Fibroblast of skin of abdomen (primary cell): ENCODE results near the gene SMTNL2.
"Not testable (repeated sequence)": the region's sequence is repeated elsewhere in the genome, so short reads cannot be mapped to it uniquely, and the experiment has no call there.

Experiments
- DNase-seq: peaks from one replicate; pipeline ENCODE4 v3.0.0-alpha.2; 2013

The SMTNL2 gene

DNA sequence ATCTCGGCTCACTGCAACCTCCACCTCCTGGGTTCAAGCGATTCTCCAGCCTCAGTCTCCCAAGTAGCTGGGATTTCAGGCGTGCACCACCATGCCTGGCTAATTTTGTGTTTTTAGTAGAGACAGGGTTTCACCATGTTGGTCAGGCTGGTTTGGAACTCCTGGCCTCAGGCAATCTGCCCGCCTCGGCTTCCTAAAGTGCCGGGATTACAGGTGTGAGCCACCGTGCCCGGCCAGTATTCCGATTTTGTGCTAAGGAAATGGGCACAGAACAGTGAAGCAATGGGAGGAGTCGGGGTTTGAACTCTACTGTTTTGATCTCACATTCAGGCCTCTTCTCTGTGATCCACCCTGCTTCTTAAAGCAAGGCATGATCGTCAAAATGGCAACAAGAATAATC is 20.4 kb downstream of the SMTNL2 start:
- not testable (repeated sequence) for DNase-seq

DNA sequence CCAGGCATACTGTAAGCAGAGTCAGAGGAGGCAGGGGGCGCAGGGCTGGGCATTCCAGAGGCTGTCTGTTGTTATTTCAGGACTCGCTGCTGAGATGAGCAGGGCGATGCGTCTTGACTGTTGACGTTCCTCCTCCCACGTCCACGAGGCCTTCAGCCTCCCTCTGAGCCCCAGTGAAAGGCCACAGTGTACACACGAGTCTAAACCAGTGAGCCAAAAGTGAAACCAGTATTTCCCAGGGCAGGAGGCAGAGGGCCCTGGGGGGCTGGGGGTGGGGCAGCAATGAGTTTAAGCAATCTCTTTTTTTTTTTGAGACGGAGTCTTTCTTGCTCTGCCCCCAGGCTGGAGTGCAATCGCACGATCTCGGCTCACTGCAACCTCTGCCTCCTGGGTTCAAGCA is 21.5 kb downstream of the SMTNL2 start:
- no peak for DNase-seq

DNA sequence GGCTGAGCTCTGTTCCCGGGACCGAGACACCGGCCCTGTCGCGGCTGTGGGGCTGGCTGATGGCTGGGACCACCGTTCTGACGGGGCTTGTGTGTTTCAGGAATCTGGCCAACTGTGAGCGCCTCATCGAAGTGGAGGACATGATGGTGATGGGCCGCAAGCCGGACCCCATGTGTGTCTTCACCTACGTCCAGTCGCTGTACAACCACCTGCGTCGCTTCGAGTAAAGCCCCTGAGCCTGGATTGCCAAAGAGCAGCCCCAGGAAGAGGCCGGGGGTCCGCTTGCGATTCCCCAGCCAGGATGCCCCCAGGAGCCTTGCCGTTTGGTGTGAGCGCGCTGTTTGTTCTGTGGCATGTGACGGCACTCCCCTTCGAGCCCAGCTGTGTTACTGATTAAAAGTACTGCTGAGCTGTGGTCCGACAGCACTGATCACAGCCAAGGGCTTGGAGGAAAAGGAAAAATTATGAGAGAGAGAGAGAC is 23.0 kb downstream of the SMTNL2 start:
- DNase-seq = no peak

DNA sequence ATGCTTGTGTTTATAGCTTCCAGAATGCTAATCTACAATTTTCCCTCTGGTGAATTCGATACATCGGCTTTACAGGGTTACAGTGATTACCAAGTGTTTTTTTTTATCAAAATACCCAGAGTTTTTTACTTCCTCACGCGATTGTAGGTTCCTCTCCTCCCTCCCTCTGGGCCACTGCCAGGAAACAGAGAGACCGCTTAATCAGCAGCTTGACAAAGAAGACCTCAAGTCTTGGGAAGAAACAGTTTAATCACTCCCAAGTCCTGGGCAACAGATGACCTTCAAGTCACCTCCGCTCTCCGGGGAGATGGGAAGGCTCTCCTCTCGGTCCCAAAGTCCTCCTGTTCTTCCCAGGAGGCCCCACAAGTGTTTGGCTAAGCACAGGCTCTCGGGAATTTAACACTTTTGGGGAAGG is 23.5 kb downstream of the SMTNL2 start:
- DNase-seq = peak; percentile 62

DNA sequence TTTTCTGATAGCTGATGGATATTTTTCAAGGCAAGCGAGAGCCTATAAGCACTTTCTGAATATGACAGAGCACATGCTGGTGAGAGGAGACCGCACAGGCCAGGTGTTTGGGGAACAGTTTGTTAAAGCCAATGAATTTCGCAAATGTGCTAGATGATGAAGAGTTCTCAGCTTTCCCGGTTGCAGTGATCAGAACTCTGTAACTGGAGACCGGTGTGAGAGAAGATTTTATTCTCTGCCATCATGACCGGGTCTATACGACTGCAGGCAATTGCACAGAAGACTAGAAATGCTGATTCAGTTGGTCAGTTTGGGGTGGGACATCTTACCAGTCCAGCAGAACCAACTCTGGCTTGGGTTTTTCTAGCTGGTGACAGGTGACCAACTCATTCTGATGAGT is 25.4 kb downstream of the SMTNL2 start:
- DNase-seq = no peak

DNA sequence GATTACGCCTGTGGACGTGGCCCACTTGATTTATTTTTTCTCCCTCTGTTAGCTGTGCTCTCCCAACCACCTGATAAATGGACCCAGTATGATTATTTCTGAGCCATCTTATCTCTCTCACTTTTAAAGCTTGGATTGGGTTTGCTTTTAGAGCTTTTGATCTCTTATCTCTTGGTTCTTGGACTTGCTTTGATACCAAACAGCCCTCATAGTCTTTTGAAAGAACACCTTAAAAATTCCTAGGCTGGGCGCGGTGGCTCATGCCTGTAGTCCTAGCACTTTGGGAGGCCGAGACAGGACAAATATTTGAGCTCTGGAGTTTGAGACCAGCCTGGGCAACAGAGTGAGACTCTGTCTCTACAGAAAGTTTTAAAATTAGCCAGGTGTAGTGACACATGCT is 25.8 kb downstream of the SMTNL2 start:
- no peak for DNase-seq

DNA sequence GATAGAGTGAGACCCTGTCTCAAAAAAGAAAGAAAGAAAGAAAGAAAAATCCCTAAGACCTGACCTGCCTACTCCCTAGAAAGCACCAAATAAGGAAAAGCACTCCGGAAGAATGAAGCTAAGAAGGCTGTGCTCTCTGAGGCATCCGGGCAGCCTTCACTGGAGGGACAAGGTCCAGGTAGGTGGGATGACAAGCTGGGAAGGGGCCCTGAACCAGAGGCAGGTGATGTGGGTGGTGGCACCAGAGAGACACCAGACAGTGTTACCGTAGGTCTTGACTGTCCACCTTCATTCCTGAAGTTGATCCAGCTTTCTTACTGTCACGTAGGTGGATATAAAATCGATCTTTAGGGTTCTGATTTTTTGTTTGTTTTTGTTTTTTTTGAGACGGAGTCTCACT is 26.3 kb downstream of the SMTNL2 start:
- DNase-seq = no peak

DNA sequence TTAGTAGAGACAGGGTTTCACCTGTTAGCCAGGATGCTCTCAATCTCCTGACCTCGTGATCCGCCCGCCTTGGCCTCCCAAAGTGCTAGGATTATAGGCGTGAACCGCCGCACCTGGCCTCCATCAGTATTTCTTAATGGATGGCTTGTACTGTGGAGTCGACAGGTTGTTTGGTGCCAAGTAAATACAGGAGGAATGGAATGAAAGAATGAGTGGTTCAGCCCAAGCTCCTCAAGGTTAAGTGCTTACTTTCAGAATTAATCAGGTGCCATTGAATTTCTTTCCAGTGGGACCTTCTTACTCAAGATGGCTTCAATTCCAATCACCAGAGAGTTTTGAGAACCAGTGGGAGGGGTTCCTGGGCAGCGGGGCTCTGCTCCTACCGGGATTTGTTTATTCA is 32.1 kb downstream of the SMTNL2 start:
- DNase-seq = no peak

DNA sequence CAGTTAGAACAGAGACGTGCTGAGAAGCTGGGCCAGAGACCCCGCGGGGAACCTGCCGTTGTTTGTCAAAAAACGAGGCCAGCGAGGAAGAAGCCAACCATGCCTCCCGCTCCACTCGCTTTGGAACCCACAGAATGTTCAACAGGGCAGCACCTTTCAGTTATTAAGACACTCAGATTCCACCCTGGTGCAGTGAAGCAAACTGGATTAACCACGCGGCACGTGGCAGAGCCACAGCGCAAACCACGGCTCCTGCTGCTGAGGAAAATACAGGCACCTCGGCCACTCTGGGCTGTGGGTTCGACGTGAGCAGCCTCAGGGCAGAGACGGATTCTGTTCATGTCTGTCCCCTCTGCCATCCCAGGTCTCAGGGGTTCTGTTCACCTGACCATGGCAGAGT is 32.8 kb downstream of the SMTNL2 start:
- no peak for DNase-seq

DNA sequence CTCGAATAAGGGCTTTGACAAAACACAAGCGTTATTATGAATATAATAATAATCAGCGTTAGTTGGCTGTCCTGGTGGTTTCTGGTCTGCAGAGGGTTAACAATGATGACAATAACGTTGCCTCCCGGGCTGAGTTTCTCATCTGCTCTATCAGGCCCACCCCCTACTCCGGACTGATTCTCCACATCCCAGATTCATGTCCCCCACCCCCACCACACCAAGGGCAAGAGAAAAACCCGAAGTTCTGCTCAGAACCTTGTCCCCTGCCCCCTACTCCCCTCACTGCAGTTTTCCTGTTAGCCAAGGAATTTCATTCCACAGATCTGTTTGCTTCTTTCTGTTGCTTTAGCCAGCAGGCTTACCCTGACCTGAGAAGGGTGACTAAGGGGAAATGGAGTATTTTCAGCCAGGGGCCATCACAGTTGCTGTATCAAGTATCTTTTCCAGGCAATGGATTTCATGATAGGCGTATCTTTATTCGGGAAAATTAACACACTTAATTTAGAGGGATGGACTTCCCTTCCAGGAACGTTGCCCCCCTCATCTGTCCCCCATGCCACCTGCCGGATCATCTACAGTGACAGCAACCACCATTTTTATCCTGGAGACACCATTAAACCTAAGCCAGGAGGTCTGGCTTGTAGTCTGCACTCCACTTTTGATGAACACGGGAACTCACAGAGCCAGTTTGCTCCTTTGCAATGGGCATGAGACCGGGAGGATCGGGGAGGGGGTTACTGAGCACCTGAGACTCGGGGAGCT is 33.4 kb downstream of the SMTNL2 start:
- DNase-seq = no peak

DNA sequence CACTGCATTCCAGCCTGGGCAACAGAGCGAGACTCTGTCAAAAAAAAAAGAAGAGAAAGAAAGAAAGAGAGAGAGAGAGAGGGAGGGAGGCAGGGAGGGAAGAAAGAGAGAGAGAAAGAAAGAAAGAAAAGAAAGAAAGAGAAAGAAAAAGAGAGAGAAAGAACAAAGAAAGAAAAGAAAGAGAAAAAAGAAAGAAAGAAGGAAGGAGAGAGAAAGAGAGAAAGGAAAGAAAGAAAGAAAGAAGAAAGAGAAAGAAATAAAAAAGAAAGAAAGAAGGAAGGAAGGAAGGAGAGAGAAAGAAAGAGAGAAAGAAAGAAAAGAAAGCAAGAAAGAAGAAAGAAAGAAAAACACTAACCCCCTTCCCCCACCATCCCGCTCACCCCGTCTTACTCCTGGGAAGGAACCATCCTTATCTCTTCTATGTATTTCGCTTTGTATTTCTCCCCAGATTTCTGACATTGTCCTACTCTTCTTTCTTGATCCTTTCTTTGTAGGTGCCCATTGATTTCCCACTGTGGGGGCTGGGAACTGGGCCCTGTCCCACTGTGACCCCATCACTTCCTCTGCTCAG is 36.3 kb downstream of the SMTNL2 start:
- DNase-seq = no peak

DNA sequence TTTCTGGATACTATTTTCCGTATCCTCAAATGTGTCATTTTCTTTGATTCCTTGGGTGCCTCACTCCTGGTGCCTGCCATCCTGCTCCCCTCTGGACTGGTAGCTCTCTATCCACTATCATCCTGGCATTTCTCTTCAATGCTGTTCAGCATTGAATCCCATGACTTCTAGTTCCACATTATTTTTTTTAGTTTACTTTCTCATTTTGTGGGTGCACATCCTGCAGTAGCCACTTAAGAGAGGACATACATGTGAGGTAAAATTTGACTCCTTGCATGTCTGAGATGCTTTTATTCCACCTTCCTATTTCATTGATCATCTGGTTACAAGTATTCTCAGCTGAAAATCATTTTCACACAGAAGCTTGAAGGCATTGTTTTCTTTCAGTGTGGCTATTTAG is 38.0 kb downstream of the SMTNL2 start:
- DNase-seq = no peak

DNA sequence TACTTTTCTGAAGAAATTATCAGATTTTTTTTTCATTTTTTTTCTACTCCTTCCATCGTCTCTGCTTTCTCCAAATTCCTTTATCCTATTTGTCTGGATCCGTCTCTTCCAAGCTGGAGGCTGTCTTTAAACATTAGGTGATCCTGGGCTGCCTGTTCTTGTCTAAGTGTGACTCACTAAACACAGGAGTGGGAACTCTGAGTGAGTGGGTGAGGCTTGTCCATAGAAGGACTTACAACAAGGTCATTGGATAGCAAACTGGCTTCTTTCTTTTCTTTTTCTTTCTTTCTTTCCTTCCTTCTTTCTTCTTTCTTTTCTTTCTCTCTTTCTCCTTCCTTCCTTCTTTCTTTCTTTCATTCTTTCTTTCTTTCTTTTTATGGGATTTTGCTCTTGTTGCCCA is 38.9 kb downstream of the SMTNL2 start:
- DNase-seq = no peak

DNA sequence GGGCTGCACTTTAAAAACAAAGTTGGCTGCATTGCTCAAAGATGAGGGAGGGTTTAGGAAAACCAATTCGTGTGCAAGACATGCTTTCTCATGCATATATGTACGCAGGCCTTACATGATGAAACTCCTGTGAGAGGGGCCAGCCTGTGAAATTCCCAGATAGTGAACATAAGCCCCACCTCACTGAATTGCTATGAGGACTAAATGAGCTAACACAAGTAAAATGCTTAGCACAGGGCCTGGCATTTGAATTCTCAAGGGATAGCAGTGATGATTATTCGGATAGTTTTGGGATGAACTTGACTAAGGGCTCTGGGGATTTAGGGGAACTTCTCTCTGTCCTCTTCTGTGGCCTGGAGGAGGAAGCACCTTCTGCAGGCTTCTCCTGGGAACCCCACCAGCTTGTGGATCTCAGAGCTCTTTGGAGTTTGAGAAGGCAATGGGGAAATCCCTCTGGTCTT is 40.2 kb downstream of the SMTNL2 start:
- DNase-seq = peak; percentile 26

DNA sequence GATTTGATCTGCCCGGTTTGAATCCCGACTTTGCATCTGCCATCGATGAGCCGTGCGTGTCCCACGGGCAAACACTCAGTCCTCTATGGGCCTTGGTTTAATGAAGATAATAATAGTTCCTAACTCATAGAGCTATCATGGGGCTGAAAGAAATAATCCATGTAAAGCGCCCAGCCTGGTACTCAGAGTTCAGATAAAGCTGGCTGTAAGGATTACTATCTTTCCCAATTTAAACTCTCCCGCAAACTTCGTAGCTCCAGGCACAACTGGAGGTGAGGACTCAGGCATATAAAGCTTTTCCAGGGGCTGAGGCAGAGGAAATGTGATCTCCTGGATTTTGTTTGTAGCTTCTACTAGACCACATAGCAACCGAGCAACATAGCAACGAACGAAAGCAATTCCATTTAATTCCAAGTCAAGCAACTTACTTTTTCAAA is 40.9 kb downstream of the SMTNL2 start:
- DNase-seq = no peak

DNA sequence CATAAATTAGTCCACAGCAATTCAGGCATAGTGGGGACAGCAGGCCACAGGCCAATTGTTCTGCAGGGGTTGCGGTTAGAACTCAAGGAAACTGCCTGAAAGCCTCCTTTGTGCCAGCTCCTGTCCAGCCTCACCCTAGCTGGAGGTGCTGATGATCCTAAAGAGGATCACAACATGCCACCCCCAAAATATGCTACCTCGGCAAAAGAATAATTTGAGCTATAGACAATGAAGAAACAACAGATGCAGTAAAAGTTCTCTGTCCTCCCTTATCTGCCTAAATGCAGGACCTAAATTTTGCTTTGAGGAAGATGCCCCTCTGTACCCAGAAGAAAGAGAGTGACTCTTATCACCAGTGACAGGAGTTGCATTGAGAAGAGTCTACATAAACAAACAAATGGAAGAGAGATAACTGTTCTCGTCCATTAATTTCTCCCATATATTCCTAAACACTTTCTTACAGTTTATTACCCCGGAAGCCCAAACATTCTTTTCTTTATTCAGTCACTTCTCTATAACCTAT is 42.5 kb downstream of the SMTNL2 start:
- no peak for DNase-seq

DNA sequence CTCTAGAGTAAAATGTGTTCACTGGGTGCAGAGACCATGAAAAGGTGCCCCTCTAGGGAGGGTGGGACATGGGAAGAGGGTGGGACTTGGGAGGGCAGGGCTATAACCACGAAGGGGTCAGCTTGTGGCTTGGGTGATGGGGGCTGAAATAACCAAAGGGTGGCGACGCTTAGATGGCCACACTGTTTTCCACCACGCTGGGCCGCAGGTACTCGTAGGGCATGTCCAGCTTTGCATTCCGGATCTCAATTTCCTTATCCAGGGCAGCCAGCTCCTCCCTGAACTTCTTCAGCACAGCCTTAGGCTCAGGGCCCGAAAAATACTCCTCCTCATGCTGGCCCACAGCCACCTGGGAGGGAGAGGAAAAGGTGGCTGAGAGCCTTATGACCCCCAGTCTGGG is 47.1 kb downstream of the SMTNL2 start:
- no peak for DNase-seq

DNA sequence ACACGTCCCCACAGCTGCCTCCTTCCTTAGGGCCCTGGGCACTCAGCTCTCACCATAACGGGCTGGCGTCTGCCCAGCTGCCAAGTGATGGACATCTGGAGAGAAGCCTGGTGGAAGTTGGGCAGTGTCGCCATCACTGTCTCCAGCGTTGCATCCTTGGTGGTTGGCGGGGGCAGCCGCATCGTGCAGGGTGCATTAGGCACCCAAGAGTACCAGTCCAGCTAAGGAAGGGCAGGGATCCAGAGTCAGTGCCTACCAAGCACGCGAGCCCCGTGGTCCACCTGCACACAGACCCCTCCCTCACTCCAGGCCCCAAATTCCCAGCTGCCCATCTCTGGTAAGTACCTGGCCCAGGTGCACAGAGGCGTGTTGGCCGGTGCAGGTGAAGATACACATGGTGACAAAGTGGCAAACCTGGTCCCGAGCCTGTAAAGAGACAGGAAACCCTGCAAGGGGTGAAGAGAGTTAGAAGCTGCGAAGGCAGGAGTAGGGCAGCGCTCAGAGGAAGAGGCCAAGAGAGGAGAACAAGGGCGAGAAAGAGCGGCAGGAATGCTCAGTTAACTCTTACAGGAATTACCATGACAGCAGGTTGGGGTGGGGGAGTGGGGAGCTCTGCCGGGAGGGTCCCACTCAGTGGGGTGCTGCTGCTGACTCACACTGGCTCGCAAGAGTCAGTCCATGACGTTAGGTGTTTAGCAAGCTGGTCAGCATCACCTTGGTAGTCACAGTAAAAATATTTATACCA is 47.7 kb downstream of the SMTNL2 start:
- DNase-seq = no peak

DNA sequence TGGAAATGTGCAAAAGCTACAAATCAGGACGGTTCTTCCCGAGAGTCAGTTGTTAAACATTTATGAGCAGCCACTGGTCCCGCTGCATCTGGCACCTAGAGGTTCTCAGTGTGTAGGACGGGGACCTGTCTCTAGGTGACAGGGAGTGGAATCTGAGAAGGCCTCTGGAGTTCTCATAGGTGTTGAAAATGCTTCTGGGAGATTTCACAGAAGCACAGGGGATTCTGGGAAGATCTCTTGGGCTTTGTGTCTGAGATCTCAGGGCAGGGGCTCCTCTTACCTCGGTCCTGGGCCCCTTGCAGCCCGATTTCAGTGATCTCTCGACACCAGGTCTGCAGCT is 48.2 kb downstream of the SMTNL2 start:
- DNase-seq = no peak

DNA sequence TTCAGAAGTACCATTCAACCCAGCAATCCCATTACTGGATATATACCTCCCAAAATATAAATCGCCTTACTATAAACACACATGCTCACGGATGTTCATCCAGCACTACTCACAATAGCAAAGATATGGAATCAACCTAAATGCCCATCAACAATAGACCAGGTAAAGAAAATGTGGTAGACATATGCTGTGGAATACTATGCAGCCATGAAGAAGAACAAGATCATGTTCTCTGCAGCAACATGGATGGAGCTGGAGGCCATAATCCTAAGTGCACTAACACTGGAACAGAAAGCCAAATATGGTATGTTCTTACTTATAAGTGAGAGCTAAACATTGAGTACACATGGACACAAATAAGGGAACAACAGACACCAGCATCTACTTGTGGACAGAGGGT is 49.3 kb downstream of the SMTNL2 start:
- DNase-seq = no peak

DNA sequence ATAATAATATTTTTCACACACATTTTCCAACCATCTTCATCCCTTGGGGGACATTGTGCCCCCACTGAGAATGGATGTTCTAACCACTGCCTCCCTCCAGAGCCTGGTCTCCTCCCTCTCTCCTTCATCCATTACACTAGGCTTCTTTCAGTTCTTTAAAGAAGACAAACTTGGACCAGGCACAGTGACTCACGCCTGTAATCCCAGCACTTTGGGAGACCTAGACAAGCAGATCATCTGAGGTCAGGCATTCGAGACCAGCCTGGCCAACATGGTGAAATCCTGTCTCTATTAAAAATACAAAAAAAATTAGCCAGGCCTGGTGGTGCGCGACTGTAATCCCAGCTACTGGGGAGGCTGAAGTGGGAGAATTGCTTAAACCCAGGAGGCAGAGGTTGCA is 50.6 kb downstream of the SMTNL2 start:
- DNase-seq = no peak

DNA sequence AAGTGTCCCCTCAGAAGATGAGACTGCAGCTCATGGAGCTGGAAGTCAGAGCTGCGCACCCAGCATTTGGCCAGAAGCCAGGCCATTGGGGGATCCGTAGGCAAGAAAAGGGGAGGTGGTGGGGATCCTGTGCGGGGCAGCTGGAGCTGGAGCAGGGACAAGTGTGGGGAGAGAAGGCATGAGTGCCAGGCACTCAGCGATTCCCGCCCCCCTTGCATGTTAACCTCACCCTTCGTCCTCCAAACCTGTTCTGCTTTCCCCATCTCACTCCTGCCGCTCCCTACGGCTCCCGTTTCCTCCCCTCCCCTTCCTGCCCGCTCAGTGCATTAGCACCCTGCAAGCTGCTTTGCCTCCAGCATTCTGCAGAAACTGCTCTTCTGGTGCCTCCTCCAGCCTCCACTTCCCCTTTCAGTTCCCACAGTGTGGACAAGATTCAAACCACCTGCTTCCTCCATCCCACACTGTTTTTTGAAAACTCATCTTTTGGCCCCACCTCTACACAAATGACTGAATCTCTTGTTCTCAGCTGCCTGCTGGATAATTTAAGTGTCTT is 51.6 kb downstream of the SMTNL2 start:
- no peak for DNase-seq

DNA sequence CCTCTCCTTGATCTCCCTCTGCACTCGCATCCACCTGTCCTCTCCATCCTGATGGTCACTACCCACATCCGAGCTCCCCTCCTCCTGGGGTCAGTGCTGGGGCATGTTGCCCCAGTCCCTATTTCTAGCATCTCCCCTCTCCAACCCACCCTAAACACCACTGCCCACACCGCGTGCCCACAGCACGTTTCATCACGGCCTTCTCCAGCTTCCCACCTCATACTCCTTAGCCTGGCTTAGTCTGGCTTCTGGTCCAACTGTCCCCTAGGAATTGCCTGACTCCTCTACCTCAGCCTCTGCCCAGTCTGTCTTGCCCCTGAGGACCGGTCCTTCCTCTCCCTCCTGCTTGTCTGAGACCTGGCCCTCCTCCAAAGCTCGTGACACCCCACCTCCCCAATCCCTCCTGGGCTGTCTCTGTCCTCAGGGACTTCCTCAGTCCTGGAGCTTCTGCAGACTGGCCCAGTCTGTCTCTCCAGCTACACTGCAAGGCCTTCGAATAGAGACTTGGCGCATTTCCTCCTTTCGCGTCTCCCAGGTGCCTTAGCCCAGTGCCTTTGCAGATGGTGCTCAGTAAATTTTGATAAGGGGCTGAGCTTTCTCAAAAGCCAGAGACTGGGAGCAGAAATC is 52.3 kb downstream of the SMTNL2 start:
- no peak for DNase-seq
